HepG2 (cell line): ENCODE measurements around the gene SLC1A4. TPM values are rescaled to one million over a fixed set of nuclear protein-coding genes. Genes with fewer than 3 reads are reported as not detected.
A peak's percentile ranks its signal among the peaks of the same experiment; 100 is the strongest.

Experiments
- ATAC-seq: fragments of 200-7000 bp; cut with Tn5 transposase; 3 replicates; pipeline ENCODE4 v1.9.1; 2020; ENCODE audit warnings: mild to moderate bottlenecking, moderate library complexity
- BruUV-seq: library from RNA; stranded (reverse); fragments of 400-500 nt; replicated peaks from 2 replicates; lab custom pipeline; 2021; lab: Mats Ljungman, UMichigan
- CTCF ChIA-PET: fragments of 300-600 bp; formaldehyde crosslinking; extraction: SDS; loops from one replicate; lab custom pipeline; 2021; ENCODE audit warnings: low total read pairs, inconsistent platforms, low intra/inter-chr PET ratio; lab: Yijun Ruan, JAX
- POLR2A ChIA-PET: fragments of 350-600 bp; sonication (Branson Sonifier 250); formaldehyde crosslinking; loops from one replicate; lab custom pipeline; 2020; ENCODE audit warnings: antibody characterized with exemption, inconsistent platforms; lab: Yijun Ruan, JAX
- DNase-seq: peaks from one replicate; pipeline ENCODE4 v3.0.0-alpha.2; 2015; ENCODE audit warnings: low spot score
- FAIRE-seq: peaks from 3 replicates; lab custom pipeline; 2011; peaks lifted over from hg19 to GRCh38; lab: Jason Lieb, UNC
- H2AFZ ChIP-seq: one replicate; pipeline ENCODE4 v1.6.1; 2011; ENCODE audit warnings: low read length, inconsistent platforms
- H3K27ac ChIP-seq: fragments of 300-600 bp; 3 replicates; pipeline ENCODE4 v1.8.0; 2011; ENCODE audit warnings: mixed run types, mild to moderate bottlenecking, mixed read lengths, low read length, inconsistent platforms; ENCODE audit not compliant: insufficient read depth; ENCODE audit errors: extremely low read length
- H3K27me3 ChIP-seq, 2 experiments: fragments of 200-600 bp in 1 of 2; 2 replicates in 1 of 2; 3 replicates in 1 of 2; pipeline versions ENCODE4 v1.6.0 to v1.8.0; 2011; ENCODE audit warnings: low read length in 2 of 2, mild to moderate bottlenecking in 2 of 2, moderate library complexity in 2 of 2, inconsistent platforms in 1 of 2; ENCODE audit not compliant: insufficient read depth in 2 of 2, control insufficient read depth in 1 of 2
- H3K36me3 ChIP-seq, 2 experiments: fragments of 200-600 bp in 1 of 2; replicated peaks in 1 of 2; 2 replicates in 1 of 2; 3 replicates in 1 of 2; pipeline versions ENCODE4 v1.5.1 to v1.8.0; 2011; ENCODE audit warnings: low read length in 2 of 2, inconsistent platforms in 1 of 2; ENCODE audit not compliant: insufficient read depth in 2 of 2, control insufficient read depth in 1 of 2
- H3K4me1 ChIP-seq: 2 replicates; pipeline ENCODE4 v1.5.1; 2012; ENCODE audit warnings: low read length, inconsistent platforms; ENCODE audit not compliant: insufficient read depth
- H3K4me2 ChIP-seq: 2 replicates; pipeline ENCODE4 v1.6.0; 2011; ENCODE audit warnings: low read depth, low read length, inconsistent platforms
- H3K4me3 ChIP-seq, 3 experiments: fragments of 200-600 bp in 1 of 3; sonication (generic), shearing (Covaris generic) in 1 of 3; replicated peaks in 1 of 3; 2 replicates each; pipeline ENCODE4 v1.5.1; 2011 to 2016; ENCODE audit warnings: low read length in 3 of 3, inconsistent platforms in 2 of 3, low read depth in 2 of 3, mild to moderate bottlenecking in 2 of 3, control low read depth in 1 of 3, mixed read lengths in 1 of 3; ENCODE audit not compliant: insufficient read depth in 1 of 3
- H3K79me2 ChIP-seq: one replicate; pipeline ENCODE4 v1.6.1; 2011; ENCODE audit warnings: low read length, inconsistent platforms; ENCODE audit not compliant: insufficient read depth
- H3K9ac ChIP-seq: 2 replicates; pipeline ENCODE4 v1.6.0; 2011; ENCODE audit warnings: mild to moderate bottlenecking, low read depth, low read length, inconsistent platforms; ENCODE audit not compliant: insufficient read depth
- H3K9me3 ChIP-seq: 2 replicates; pipeline ENCODE4 v1.5.1; 2012; ENCODE audit warnings: mild to moderate bottlenecking, low read length
- H4K20me1 ChIP-seq: 2 replicates; pipeline ENCODE4 v1.6.0; 2011; ENCODE audit warnings: inconsistent platforms, mild to moderate bottlenecking, low read length, moderate library complexity; ENCODE audit not compliant: insufficient read depth
- GPN1 ChIP-seq: sonication (generic); formaldehyde crosslinking; IDR thresholded peaks from 2 replicates; pipeline ENCODE4 v1.5.1; 2020; ENCODE audit warnings: missing genetic modification reagents, borderline replicate concordance
- HNRNPH1 ChIP-seq: fragments of 200-400 bp; formaldehyde crosslinking; optimal IDR thresholded peaks from 2 replicates; pipeline ENCODE3; 2017; ENCODE audit warnings: mild to moderate bottlenecking, low read depth, low read length
- JDP2 ChIP-seq: sonication (generic); formaldehyde crosslinking; IDR thresholded peaks from 2 replicates; pipeline ENCODE4 v1.8.1; 2022; ENCODE audit warnings: missing genetic modification reagents, borderline replicate concordance
- MAX ChIP-seq: IDR thresholded peaks from 2 replicates; pipeline ENCODE4 v1.6.1; 2012; ENCODE audit warnings: inconsistent platforms
- NR3C1 ChIP-seq: sonication (generic); formaldehyde crosslinking; IDR thresholded peaks from 2 replicates; pipeline ENCODE4 v1.4.0; 2020; ENCODE audit warnings: missing genetic modification reagents
- PHF8 ChIP-seq: sonication (generic); formaldehyde crosslinking; IDR thresholded peaks from 2 replicates; pipeline ENCODE4 v1.5.0; 2020; ENCODE audit warnings: missing genetic modification reagents
- POLR2G ChIP-seq: fragments of 200-400 bp; formaldehyde crosslinking; IDR thresholded peaks from 2 replicates; pipeline ENCODE4 v1.6.1; 2018; ENCODE audit warnings: mild to moderate bottlenecking, low read depth, low read length, moderate library complexity
- SNAPC2 ChIP-seq: sonication (generic); formaldehyde crosslinking; IDR thresholded peaks from 2 replicates; pipeline ENCODE4 v1.8.1; 2022; ENCODE audit warnings: mild to moderate bottlenecking, missing genetic modification reagents
- ZNF121 ChIP-seq: sonication (generic); formaldehyde crosslinking; IDR thresholded peaks from 2 replicates; pipeline ENCODE4 v1.5.0; 2020; ENCODE audit warnings: mild to moderate bottlenecking, missing genetic modification reagents
- ZNF629 ChIP-seq: sonication (generic); formaldehyde crosslinking; conservative IDR thresholded peaks from 2 replicates; pipeline ENCODE4 v1.5.0; 2020; ENCODE audit warnings: missing genetic modification reagents
- ZNF776 ChIP-seq: sonication (generic); formaldehyde crosslinking; IDR thresholded peaks from 2 replicates; pipeline ENCODE4 v1.4.0; 2020; ENCODE audit warnings: mild to moderate bottlenecking, missing genetic modification reagents
- WGBS: methylation state at CpG from one replicate; pipeline ENCODE4 v1.1.6; 2017; ENCODE audit warnings: low lambda C conversion rate; 5-methylcytosine and 5-hydroxymethylcytosine counted together
- in situ Hi-C: cut with HindIII; loops from 2 replicates; pipeline ENCODE4 v1.10.0; 2017; ENCODE audit warnings: low pct_unique_long_range_greater_than_20kb; ENCODE audit not compliant: extremely low pct_ligation_motif_present
- intact Hi-C: fragments of 100-400 bp; cut with micrococcal nuclease; formaldehyde crosslinking; loops from one replicate; pipeline ENCODE4 v1.10.0; 2022; ENCODE audit not compliant: unreplicated experiment
- polyA plus RNA-seq, 8 experiments: library from polyadenylated mRNA; depleted of rRNA in 3 of 8; stranded (reverse) in 7 of 8; unstranded in 1 of 8; fragments of >200 nt; fragmentation: Illumina TruSeq in 4 of 8; extraction: Trizol in 4 of 8; gene quantifications; 2 replicates each; pipeline versions ENCODE4 v1.2.1 to v1.2.3, GENCODE V29; 2011 to 2016; ENCODE audit warnings: low read depth in 4 of 8, missing spikeins in 1 of 8, mixed read lengths in 1 of 8; ENCODE audit not compliant: insufficient read depth in 1 of 8
- total RNA-seq, 5 experiments: library from RNA; depleted of rRNA; stranded (reverse); fragments of >200 nt; fragmentation: Illumina TruSeq; extraction: Trizol; gene quantifications; 2 replicates each; pipeline ENCODE4 v1.2.3, GENCODE V29; 2016; ENCODE audit warnings: low read depth in 1 of 5
- TF ChIP-seq, protein P1 (sequence below): sonication (generic); formaldehyde crosslinking; IDR thresholded peaks from 2 replicates; pipeline ENCODE4 v1.4.0; 2020; ENCODE audit warnings: mild to moderate bottlenecking, missing genetic modification reagents

Gene SLC1A4
- total and polyA plus RNA-seq, 2 of the 13 experiments (the other 11 are each of a cell fraction or from before 2014, with no cell fraction given): 21.0 to 39.6 TPM

DNA sequence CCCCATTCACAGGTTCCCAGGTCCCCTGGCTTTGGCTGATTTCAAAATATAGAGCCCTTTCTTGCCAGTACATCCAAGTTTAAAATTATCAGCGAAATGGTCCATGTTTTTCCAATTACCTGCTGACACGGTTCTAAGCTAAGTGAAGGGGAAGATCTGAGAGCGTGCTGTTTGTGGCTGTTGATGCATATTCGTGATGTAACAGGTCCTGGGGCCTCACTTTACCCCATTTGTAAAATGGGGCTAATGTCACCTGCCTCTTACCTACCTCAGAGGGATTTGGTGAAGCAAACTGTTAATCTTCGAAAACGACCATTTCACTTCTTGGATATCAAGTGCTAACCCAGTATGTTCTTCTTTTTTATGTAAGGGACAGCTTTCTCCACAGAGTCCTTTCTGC, 33.0 kb downstream of the SLC1A4 start:
- no peaks in the 10 kb centered on the region for H3K27me3 ChIP-seq
- H3K4me2 ChIP-seq: no peak overlapping the region
- no peak overlapping the region for H2AFZ ChIP-seq
- in situ Hi-C loops: no loop called here
- no peaks in the 10 kb centered on the region for H4K20me1 ChIP-seq
- H3K36me3 ChIP-seq: peaks cover 26 to 73% of the 10 kb centered on the region in 2 experiments
- 92% methylated on average over 6 of the region's 6 CpGs for WGBS
- no peak overlapping the region for H3K9ac ChIP-seq
- TF ChIP-seq SNAPC2 (CRISPR knock-in tag) (no peak), ZNF629 (CRISPR knock-in tag) (peak; percentile 81), POLR2G (0 out of 2 replicates have a peak, but pooled peaks have one; percentile 6)
- TF ChIP-seq, all 625 proteins: peak for 2
- Histone ChIP-seq H3K9me3 (no peaks in the 10 kb centered on the region), H3K4me1 (peaks cover 21% of the 10 kb centered on the region), H3K27ac (no peak overlapping the region), H3K79me2 (no peaks in the 10 kb centered on the region), H3K4me3 (no peak overlapping the region)
- ATAC-seq (no peak), DNase-seq (no peak), FAIRE-seq (no peak)
- ChIA-PET POLR2A (no interaction called here), CTCF (no interaction called here)
- BruUV-seq: no TSS peak
- intact Hi-C loops: no loop called here

- Histone ChIP-seq H3K27me3 (no peaks in the 10 kb centered on the region), H4K20me1 (no peaks in the 10 kb centered on the region), H3K36me3 (peaks cover 17 to 57% of the 10 kb centered on the region in 2 experiments), H3K79me2 (no peaks in the 10 kb centered on the region), H2AFZ (no peak overlapping the region), H3K4me1 (peaks cover 34% of the 10 kb centered on the region), H3K4me3 (no peak overlapping the region), H3K27ac (no peak overlapping the region), H3K9ac (no peak overlapping the region), H3K9me3 (no peaks in the 10 kb centered on the region), H3K4me2 (no peak overlapping the region)
- CTCF ChIA-PET: no interaction called here
- in situ Hi-C loops: no loop called here
- POLR2A ChIA-PET: no interaction called here
- no peak for ATAC-seq
- WGBS: 97% methylated on average over 8 of the region's 8 CpGs
- no peak for FAIRE-seq
- DNase-seq: no peak
- no peak for TF ChIP-seq ZNF121 (CRISPR knock-in tag)
- no peak for TF ChIP-seq NR3C1 (CRISPR knock-in tag)
- TF ChIP-seq ZNF776: no peak
- TF ChIP-seq JDP2 (CRISPR knock-in tag): no peak
- TF ChIP-seq GPN1 (CRISPR knock-in tag): no peak
- TF ChIP-seq, protein P1, sequence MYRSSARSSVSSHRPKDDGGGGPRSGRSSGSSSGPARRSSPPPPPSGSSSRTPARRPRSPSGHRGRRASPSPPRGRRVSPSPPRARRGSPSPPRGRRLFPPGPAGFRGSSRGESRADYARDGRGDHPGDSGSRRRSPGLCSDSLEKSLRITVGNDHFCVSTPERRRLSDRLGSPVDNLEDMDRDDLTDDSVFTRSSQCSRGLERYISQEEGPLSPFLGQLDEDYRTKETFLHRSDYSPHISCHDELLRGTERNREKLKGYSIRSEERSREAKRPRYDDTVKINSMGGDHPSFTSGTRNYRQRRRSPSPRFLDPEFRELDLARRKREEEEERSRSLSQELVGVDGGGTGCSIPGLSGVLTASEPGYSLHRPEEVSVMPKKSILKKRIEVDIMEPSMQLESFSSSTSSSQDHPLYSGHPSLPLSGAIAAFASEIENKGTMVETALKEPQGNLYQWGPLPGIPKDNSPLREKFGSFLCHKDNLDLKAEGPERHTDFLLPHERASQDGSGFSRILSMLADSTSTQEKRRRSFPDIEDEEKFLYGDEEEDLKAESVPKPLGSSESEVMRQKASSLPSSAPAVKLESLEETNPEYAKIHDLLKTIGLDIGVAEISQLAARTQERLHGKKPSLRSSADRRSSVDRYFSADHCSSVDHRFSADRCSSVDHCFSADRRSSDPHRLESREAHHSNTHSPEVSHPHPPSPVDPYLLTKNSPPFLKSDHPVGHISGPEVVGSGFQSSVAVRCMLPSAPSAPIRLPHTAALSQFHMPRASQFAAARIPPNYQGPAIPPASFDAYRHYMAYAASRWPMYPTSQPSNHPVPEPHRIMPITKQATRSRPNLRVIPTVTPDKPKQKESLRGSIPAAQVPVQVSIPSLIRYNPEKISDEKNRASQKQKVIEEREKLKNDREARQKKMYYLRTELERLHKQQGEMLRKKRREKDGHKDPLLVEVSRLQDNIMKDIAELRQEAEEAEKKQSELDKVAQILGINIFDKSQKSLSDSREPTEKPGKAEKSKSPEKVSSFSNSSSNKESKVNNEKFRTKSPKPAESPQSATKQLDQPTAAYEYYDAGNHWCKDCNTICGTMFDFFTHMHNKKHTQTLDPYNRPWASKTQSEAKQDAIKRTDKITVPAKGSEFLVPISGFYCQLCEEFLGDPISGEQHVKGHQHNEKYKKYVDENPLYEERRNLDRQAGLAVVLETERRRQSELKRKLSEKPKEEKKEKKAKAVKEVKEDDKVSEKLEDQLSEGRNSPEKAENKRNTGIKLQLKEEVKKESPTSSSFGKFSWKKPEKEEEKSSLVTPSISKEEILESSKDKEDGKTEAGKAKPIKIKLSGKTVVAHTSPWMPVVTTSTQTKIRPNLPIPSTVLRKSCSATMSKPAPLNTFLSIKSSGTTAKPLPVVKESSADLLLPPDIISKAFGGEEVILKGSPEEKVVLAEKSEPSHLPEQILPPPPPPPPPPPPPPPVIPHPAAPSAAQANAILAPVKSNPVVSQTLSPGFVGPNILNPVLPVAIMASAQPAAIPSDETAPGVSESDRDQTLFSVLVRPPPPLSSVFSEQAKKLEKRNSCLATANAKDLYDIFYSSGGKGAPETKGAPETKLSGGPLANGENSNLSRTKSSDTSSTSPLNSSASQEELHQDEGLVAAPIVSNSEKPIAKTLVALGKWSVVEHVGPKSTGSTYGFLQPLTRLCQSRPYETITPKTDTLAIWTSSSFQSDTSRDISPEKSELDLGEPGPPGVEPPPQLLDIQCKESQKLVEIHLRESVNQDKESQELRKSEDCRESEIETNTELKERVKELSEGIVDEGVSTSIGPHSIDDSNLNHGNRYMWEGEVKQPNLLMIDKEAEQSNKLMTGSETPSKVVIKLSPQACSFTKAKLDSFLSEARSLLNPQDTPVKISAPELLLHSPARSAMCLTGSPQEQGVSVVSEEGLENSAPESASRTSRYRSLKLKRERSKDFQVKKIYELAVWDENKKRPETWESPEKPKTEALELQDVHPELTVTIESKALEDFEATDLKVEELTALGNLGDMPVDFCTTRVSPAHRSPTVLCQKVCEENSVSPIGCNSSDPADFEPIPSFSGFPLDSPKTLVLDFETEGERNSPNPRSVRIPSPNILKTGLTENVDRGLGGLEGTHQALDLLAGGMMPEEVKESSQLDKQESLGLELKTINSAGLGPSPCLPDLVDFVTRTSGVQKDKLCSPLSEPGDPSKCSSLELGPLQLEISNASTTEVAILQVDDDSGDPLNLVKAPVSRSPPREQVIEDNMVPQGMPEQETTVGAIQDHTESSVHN (CRISPR knock-in tag): no peak
- TF ChIP-seq HNRNPH1: no peak
- no peak for TF ChIP-seq MAX
- no peak for TF ChIP-seq PHF8 (CRISPR knock-in tag)
- intact Hi-C loops: no loop called here
- no TSS peak for BruUV-seq
Measured at GRCh38 chr2:65023742-65024141, 34.5 kb downstream of the SLC1A4 start.
